Osteocyte (in vitro differentiated cells): Measurements from ENCODE around the gene UGT1A10. TPM values are rescaled to one million over a fixed set of nuclear protein-coding genes. Genes with fewer than 3 reads are reported as not detected.
A peak's percentile ranks its signal among the peaks of the same experiment; 100 is the strongest.

Experiments used
- DNase-seq: peaks from one replicate; pipeline ENCODE4 v3.0.0; 2021; ENCODE audit warnings: mixed read lengths; ENCODE audit not compliant: unreplicated experiment; ENCODE audit errors: extremely low spot score
- H3K27ac Mint-ChIP-seq: one replicate; pipeline ENCODE4 v1.8.0; 2021; ENCODE audit warnings: mild to moderate bottlenecking, mixed read lengths; ENCODE audit not compliant: unreplicated experiment
- H3K27me3 Mint-ChIP-seq: one replicate; pipeline ENCODE4 v1.8.0; 2021; ENCODE audit warnings: mixed read lengths; ENCODE audit not compliant: unreplicated experiment
- H3K36me3 Mint-ChIP-seq: one replicate; pipeline ENCODE4 v1.8.0; 2021; ENCODE audit warnings: mixed read lengths; ENCODE audit not compliant: unreplicated experiment
- H3K4me1 Mint-ChIP-seq: one replicate; pipeline ENCODE4 v1.8.0; 2021; ENCODE audit warnings: mixed read lengths; ENCODE audit not compliant: unreplicated experiment
- H3K4me3 Mint-ChIP-seq: one replicate; pipeline ENCODE4 v1.8.0; 2021; ENCODE audit warnings: mild to moderate bottlenecking, moderate library complexity, mixed read lengths; ENCODE audit not compliant: unreplicated experiment
- H3K9me3 Mint-ChIP-seq: one replicate; pipeline ENCODE4 v1.8.0; 2021; ENCODE audit warnings: mixed read lengths; ENCODE audit not compliant: unreplicated experiment
- CTCF ChIP-seq: fragments of 200-600 bp; sonication (generic); IDR thresholded peaks from 2 replicates; pipeline ENCODE4 v1.5.0; 2021; ENCODE audit warnings: antibody characterized with exemption, mild to moderate bottlenecking, moderate library complexity
- total RNA-seq: library from RNA; stranded (reverse); gene quantifications from 2 replicates; pipeline ENCODE4 v1.2.1, GENCODE V29; 2021

The UGT1A10 gene
- total RNA-seq, 1 donor from 2014 or later: not detected

- no peak overlapping the region for H3K4me3 Mint-ChIP-seq
- no peaks in the 10 kb centered on the region for H3K4me1 Mint-ChIP-seq
- H3K27ac Mint-ChIP-seq: no peak overlapping the region
- no peaks in the 10 kb centered on the region for H3K36me3 Mint-ChIP-seq
- H3K9me3 Mint-ChIP-seq: peaks cover 3% of the 10 kb centered on the region
- no peak for TF ChIP-seq CTCF
- DNase-seq: peak; percentile 71
- H3K27me3 Mint-ChIP-seq: peaks cover 38% of the 10 kb centered on the region
Observed at GRCh38 chr2:233803994-233804393, 167.7 kb downstream of the UGT1A10 start.

- no peaks in the 10 kb centered on the region for H3K36me3 Mint-ChIP-seq
- H3K9me3 Mint-ChIP-seq: no peaks in the 10 kb centered on the region
- H3K27me3 Mint-ChIP-seq: peaks cover 43% of the 10 kb centered on the region
- no peak overlapping the region for H3K4me3 Mint-ChIP-seq
- no peak overlapping the region for H3K27ac Mint-ChIP-seq
- no peak for DNase-seq
- no peak for TF ChIP-seq CTCF
- no peaks in the 10 kb centered on the region for H3K4me1 Mint-ChIP-seq
Observed at GRCh38 chr2:233807215-233807865, 171.1 kb downstream of the UGT1A10 start.

GRCh38 chr2:233807966-233808935, 172.0 kb downstream of the UGT1A10 start:
- Mint-ChIP-seq H3K9me3 (no peaks in the 10 kb centered on the region), H3K4me3 (no peak overlapping the region), H3K36me3 (no peaks in the 10 kb centered on the region), H3K4me1 (peaks cover 2% of the 10 kb centered on the region), H3K27me3 (peaks cover 43% of the 10 kb centered on the region), H3K27ac (no peak overlapping the region)
- TF ChIP-seq CTCF: no peak
- no peak for DNase-seq

GRCh38 chr2:233810385-233810784, 174.1 kb downstream of the UGT1A10 start:
- no peaks in the 10 kb centered on the region for H3K9me3 Mint-ChIP-seq
- no peak for TF ChIP-seq CTCF
- H3K4me1 Mint-ChIP-seq: peaks cover 2% of the 10 kb centered on the region
- H3K4me3 Mint-ChIP-seq: no peak overlapping the region
- peaks cover 26% of the 10 kb centered on the region for H3K27me3 Mint-ChIP-seq
- no peak overlapping the region for H3K27ac Mint-ChIP-seq
- DNase-seq: no peak
- no peaks in the 10 kb centered on the region for H3K36me3 Mint-ChIP-seq

GRCh38 chr2:233811087-233811486, 174.8 kb downstream of the UGT1A10 start:
- no peak for DNase-seq
- no peak for TF ChIP-seq CTCF
- Mint-ChIP-seq H3K4me3 (no peak overlapping the region), H3K36me3 (no peaks in the 10 kb centered on the region), H3K9me3 (no peaks in the 10 kb centered on the region), H3K27ac (no peak overlapping the region), H3K27me3 (peaks cover 20% of the 10 kb centered on the region), H3K4me1 (peaks cover 4% of the 10 kb centered on the region)
